Activated CD4-positive, alpha-beta T cell treated with anti-CD3 and anti-CD28 coated beads for 1 hour (primary cell): Measurements from ENCODE around the gene PADI3.

Experiments used
- DNase-seq: peaks from one replicate; pipeline ENCODE4 v3.0.0-alpha.2; 2020

The PADI3 gene

GRCh38 chr1:17244821-17245740, 3.8 kb upstream of the PADI3 start:
- DNase-seq, result no peak

- DNase-seq, result no peak
Measured at GRCh38 chr1:17245816-17246325, 3.0 kb upstream of the PADI3 start.

- no peak for DNase-seq
Measured at GRCh38 chr1:17246971-17247370, 1.9 kb upstream of the PADI3 start.

- DNase-seq, result no peak
Measured at GRCh38 chr1:17250601-17251000, 1.7 kb downstream of the PADI3 start.

- DNase-seq, result no peak
Measured at GRCh38 chr1:17251246-17251645, 2.3 kb downstream of the PADI3 start.

GRCh38 chr1:17251701-17252376, 2.9 kb downstream of the PADI3 start:
- DNase-seq, result no peak

GRCh38 chr1:17255336-17255735, 6.4 kb downstream of the PADI3 start:
- DNase-seq, result no peak

GRCh38 chr1:17258116-17258757, 9.3 kb downstream of the PADI3 start:
- no peak for DNase-seq

- DNase-seq, result no peak
Measured at GRCh38 chr1:17258758-17259130, 9.8 kb downstream of the PADI3 start.

GRCh38 chr1:17259233-17259873, 10.5 kb downstream of the PADI3 start:
- no peak for DNase-seq

GRCh38 chr1:17260264-17260663, 11.4 kb downstream of the PADI3 start:
- DNase-seq, result no peak

GRCh38 chr1:17260738-17261137, 11.8 kb downstream of the PADI3 start:
- DNase-seq, result no peak

- no peak for DNase-seq
Measured at GRCh38 chr1:17263936-17264335, 15.0 kb downstream of the PADI3 start.

- no peak for DNase-seq
Measured at GRCh38 chr1:17264470-17264869, 15.6 kb downstream of the PADI3 start.

- DNase-seq, result no peak
Measured at GRCh38 chr1:17265162-17265561, 16.3 kb downstream of the PADI3 start.

- DNase-seq, result no peak
Measured at GRCh38 chr1:17265950-17266349, 17.1 kb downstream of the PADI3 start.

- DNase-seq, result no peak
Measured at GRCh38 chr1:17270891-17271765, 22.2 kb downstream of the PADI3 start.

GRCh38 chr1:17272066-17272465, 23.2 kb downstream of the PADI3 start:
- no peak for DNase-seq

- no peak for DNase-seq
Measured at GRCh38 chr1:17272646-17273045, 23.7 kb downstream of the PADI3 start.

GRCh38 chr1:17273096-17273495, 24.2 kb downstream of the PADI3 start:
- DNase-seq, result no peak

- DNase-seq, result no peak
Measured at GRCh38 chr1:17274186-17275170, 25.6 kb downstream of the PADI3 start.
